ENCODE results near the gene SCRT2.

The SCRT2 gene

DNA sequence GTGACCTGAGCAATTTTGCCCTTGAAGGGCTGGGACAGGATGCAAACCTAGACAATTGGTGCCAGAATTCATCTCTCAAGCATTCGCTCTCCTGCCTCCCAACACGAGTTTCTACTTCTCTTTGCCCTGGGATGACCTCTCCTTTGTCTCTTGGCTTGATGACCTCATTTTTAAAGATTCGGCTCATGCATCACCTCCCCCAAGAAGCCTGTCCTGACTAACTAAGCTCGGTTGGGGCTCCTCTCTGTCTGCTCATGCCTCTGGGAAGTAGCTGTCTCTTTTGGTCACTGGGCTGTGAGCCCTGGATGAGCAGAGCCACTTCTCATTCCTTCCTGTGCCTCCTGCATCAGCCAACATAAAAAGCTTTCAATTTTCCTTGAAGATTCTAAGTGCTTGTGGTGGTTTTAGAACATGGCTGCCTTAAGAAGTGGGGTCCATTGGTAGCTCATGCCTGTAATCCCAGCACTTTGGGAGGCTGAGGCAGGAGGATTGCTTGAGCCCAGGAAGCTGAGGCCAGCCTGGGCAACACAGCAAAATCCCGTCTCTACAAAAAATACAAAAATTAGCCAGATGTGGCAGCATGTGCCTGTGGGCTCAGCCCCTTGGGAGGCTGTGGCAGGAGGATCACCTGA lies 54.4 kb downstream of the SCRT2 start:
- peaks cover 14% of the 10 kb centered on the region for H3K27me3 ChIP-seq (ENCODE audit: insufficient read depth, low read length)
- H3K4me1 ChIP-seq (ENCODE audit: insufficient read depth, low read length) = no peaks in the 10 kb centered on the region
- H3K4me3 ChIP-seq (ENCODE audit: low read length) = no peak overlapping the region
- H3K36me3 ChIP-seq (ENCODE audit: insufficient read depth, low read length) = no peaks in the 10 kb centered on the region
- H2AFZ ChIP-seq (ENCODE audit: low read depth, low read length) = no peak overlapping the region
- peaks cover 3% of the 10 kb centered on the region for H3K9me3 ChIP-seq (ENCODE audit: low read length)

GRCh38 chr20:620246-620645 lies 55.4 kb downstream of the SCRT2 start:
- Histone ChIP-seq H2AFZ (ENCODE audit: low read depth, low read length) (no peak overlapping the region), H3K4me1 (ENCODE audit: insufficient read depth, low read length) (no peaks in the 10 kb centered on the region), H3K27me3 (ENCODE audit: insufficient read depth, low read length) (peaks cover 14% of the 10 kb centered on the region), H3K9me3 (ENCODE audit: low read length) (peaks cover 3% of the 10 kb centered on the region), H3K36me3 (ENCODE audit: insufficient read depth, low read length) (no peaks in the 10 kb centered on the region), H3K4me3 (ENCODE audit: low read length) (no peak overlapping the region)

DNA sequence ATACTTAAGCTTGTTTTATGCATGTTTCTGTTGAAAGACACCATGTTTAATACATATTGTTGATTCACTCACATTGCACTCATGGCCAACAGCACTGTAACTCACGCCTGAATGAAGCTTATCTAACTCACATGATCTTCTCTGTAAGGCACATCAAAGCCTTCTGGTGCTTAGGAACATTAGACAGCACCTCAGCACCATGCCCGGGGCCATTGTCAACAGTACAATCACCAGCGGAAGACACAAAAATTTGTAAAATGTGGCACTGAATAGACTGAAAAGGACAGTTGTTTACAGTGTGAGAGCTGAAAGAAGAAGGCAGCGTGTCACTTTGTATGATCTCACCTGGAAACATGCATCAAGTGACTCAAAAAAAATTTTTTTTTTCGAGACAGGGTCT lies 56.6 kb downstream of the SCRT2 start:
- H3K4me3 ChIP-seq (ENCODE audit: low read length) = no peak overlapping the region
- H3K9me3 ChIP-seq (ENCODE audit: low read length) = peaks cover 3% of the 10 kb centered on the region
- no peaks in the 10 kb centered on the region for H3K4me1 ChIP-seq (ENCODE audit: insufficient read depth, low read length)
- H3K27me3 ChIP-seq (ENCODE audit: insufficient read depth, low read length) = peaks cover 14% of the 10 kb centered on the region
- H3K36me3 ChIP-seq (ENCODE audit: insufficient read depth, low read length) = no peaks in the 10 kb centered on the region
- no peak overlapping the region for H2AFZ ChIP-seq (ENCODE audit: low read depth, low read length)

- no peak overlapping the region for H3K4me3 ChIP-seq (ENCODE audit: low read length)
Measured at GRCh38 chr20:617934-618690, 57.5 kb downstream of the SCRT2 start.

DNA sequence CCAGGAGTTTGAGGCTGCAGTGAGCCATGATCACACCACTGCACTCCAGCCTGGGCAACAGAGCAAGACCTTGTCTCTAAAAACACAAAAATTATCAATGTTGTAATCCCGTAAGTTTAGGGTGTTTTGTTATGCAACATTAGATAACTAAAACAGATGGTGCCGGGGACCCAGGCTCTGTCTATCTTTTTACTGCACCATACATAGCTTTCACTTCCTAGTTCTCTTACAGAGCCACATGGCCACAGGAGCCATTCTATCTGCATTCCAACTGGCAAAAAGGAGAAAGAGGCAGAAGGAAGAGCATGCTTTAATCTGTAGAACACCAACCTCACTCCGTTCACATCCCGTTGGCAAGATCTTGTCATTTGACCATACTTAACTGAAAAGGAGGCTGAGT lies 60.1 kb downstream of the SCRT2 start:
- H3K36me3 ChIP-seq (ENCODE audit: insufficient read depth, low read length) = no peaks in the 10 kb centered on the region
- H3K27me3 ChIP-seq (ENCODE audit: insufficient read depth, low read length) = peaks cover 43% of the 10 kb centered on the region
- no peak overlapping the region for H2AFZ ChIP-seq (ENCODE audit: low read depth, low read length)
- H3K9me3 ChIP-seq (ENCODE audit: low read length) = peaks cover 3% of the 10 kb centered on the region
- no peaks in the 10 kb centered on the region for H3K4me1 ChIP-seq (ENCODE audit: insufficient read depth, low read length)
- H3K4me3 ChIP-seq (ENCODE audit: low read length) = no peak overlapping the region

More at GRCh38 chr20:617934-618690, 57.5 kb downstream of the SCRT2 start:
- H3K4me1 ChIP-seq (ENCODE audit: insufficient read depth, low read length) = no peaks in the 10 kb centered on the region
- H2AFZ ChIP-seq (ENCODE audit: low read depth, low read length) = no peak overlapping the region
- H3K27me3 ChIP-seq (ENCODE audit: insufficient read depth, low read length) = peaks cover 22% of the 10 kb centered on the region
- peaks cover 3% of the 10 kb centered on the region for H3K9me3 ChIP-seq (ENCODE audit: low read length)
- H3K36me3 ChIP-seq (ENCODE audit: insufficient read depth, low read length) = no peaks in the 10 kb centered on the region

GRCh38 chr20:611843-612185 lies 63.8 kb downstream of the SCRT2 start:
- H3K36me3 ChIP-seq (ENCODE audit: insufficient read depth, low read length) = no peaks in the 10 kb centered on the region
- H2AFZ ChIP-seq (ENCODE audit: low read depth, low read length) = no peak overlapping the region
- no peaks in the 10 kb centered on the region for H3K9me3 ChIP-seq (ENCODE audit: low read length)
- no peak overlapping the region for H3K4me3 ChIP-seq (ENCODE audit: low read length)
- peaks cover 69% of the 10 kb centered on the region for H3K27me3 ChIP-seq (ENCODE audit: insufficient read depth, low read length)
- H3K4me1 ChIP-seq (ENCODE audit: insufficient read depth, low read length) = no peaks in the 10 kb centered on the region
